GM21367 (cell line): Measurements from ENCODE around the gene BRME1.
"Not testable (repeated sequence)": the region's sequence is repeated elsewhere in the genome, so short reads cannot be mapped to it uniquely, and the experiment has no call there.

Experiments used
- ATAC-seq: cut with Tn5 transposase; IDR thresholded peaks from one replicate; pipeline ENCODE4 v1.9.1; 2021; ENCODE audit not compliant: unreplicated experiment

BRME1 gene

DNA sequence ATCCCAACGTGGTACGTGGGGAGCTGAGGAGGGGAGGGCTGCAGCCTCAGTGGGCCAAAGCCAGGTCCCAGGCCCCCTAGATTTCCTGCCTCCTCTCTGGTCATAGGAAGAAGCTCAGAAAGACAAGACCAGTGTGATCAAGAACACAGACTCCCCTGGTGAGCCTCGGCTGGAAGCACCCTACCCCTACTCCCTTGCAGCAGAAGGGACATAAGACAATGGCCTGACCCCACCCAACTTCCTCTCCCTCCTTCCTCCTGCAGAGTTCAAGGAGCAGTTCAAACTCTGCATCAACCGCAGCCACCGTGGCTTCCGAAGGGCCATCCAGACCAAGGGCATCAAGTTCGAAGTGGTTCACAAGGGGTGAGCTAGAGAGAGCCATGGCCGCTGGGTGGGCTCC is 20.8 kb upstream of the BRME1 start:
- no peak for ATAC-seq

DNA sequence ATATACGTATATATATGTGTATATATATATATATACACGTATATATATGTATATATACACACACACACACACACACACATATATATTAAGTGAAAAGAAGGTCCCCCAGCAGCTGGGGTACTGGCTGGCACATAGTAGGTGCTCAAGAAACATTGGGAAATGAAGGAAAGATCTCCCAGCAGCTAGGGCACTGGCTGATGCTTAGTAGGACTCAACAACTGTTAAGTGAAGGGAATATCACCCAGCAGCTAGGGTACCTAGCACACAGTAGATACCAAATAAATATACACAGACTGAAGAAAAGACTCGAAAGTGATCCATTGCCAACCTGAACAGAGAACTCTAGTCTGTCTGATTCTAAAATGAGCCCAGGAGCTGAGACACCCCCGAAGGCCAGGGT is 20.1 kb upstream of the BRME1 start:
- no peak for ATAC-seq

DNA sequence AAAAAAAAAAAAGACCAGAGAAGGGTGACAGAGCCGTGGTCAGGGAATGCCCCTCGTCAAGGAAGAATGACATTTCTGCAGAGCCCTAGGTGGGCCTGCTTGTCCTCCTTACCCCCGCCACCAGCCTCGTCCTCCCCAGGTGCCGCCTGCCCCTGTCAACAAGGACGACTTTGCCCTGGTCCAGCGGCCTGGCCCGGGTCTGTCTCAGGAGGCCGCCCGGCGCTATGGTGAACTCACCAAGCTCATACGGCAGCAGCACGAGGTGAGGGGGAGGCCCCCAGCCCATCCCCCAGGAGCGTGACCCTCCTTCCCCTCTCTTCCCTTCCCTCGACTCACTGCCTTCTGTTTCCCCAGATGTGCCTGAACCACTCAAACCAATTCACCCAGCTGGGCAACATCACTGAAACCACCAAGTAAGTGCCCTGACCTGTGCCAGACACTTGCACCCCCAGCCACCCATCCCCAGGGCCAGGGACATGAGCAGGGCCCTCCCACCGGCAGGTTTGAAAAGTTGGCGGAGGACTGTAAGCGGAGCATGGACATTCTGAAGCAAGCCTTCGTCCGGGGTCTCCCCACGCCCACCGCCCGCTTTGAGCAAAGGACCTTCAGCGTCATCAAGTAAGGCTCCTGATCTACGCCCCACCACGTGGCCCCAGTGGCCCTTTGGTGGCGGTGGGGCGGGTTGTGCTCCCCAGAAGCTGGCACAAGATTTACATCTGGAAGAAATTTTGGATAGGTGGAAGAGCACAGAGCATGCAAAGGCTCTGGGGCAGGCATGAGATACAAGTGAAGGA is 17.5 kb upstream of the BRME1 start:
- ATAC-seq = no peak

DNA sequence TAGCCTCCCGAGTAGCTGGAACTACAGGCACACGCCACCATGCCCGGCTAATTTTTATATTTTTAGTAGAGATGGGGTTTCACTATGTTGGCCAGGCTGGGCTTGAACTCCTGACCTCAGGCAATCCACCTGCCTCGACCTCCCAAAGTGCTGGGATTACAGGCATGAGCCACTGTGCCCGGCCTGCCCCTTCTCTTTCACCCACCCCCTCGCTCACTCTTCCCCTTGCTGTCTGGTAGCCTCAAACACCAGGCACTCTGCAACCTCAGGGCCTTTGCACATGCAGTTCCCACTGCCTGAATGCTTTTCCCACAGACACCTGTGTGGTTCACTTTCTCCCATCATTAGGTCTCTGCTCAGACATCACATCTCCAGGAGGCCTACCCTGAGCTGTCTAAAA is 16.2 kb upstream of the BRME1 start:
- not testable (repeated sequence) for ATAC-seq

DNA sequence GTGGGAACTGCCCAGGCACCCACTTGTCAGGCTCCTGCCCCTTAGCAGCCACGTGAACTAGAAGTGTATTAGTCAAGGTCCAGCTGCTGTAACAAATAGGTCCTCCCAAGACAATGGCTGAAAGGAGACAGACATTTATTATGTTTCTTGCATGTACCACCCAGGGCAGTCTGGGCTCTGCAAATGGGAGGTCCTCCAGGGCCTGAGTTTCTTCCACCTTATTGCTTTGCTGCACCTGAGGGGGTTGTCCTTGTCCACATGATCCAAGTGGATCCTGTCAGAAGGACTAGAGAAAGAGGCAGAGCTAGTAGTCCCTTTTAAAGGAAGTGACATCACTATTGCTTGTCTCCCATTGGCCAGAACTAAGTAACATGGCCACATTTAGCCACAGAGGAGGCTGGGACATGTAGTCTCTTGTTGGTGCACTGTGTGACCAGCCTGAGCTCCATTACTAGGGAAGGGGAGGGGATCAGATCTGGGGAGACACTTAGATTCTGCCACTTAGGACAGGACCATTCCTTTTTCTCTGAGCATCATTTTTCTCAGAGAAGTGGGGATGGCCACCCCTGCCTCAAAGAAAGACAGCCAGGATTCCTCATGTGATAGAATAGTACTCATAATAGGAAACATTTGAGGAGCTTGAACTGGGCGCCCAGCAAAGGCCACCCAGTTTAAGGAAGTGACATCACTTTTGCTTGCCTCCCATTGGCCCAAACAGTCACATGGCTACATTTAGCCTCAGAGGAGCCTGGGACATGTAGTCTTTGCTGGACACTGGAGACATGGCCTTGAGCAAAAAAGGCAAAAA is 15.2 kb upstream of the BRME1 start:
- ATAC-seq = no peak

DNA sequence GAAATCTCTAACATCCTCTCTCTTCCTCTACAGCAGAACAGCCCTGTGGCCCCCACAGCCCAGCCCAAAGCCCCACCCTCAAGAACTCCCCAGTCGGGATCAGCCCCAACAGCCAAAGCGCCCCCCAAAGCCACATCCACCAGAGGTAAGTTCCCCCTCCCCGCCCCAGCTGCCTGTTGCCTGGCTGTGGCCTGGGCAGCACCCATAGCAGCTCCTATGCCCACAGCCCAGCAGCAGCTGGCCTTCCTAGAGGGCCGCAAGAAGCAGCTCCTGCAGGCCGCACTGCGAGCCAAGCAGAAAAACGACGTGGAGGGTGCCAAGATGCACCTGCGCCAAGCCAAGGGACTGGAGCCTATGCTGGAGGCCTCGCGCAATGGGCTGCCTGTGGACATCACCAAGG is 14.6 kb upstream of the BRME1 start:
- no peak for ATAC-seq

DNA sequence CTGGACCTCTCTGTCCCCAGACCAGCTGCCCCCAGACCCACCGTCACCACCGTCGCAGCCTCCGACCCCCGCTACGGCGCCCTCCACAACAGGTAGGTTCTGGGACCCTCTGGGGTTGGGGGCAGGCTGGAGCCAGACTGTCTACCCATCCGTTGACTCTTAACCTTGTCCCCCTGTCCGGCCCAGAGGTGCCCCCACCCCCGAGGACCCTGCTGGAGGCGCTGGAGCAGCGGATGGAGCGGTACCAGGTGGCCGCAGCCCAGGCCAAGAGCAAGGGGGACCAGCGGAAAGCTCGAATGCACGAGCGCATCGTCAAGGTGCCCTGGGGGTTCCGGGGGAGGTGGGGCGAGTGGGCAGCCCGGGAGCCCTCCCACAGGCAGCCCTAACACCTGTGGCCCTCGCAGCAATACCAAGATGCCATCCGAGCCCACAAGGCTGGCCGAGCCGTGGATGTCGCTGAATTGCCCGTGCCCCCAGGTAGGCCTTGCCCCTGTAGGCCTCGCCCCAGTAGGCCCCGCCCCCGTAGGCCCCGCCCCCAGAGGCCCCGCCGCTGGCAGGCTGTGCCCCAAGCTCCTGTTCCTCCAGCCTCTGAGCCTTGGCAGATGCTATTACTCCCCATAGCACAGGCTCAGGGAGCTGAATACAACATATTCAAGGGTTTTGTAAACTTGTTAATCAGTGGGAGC is 13.0 kb upstream of the BRME1 start:
- ATAC-seq = no peak

DNA sequence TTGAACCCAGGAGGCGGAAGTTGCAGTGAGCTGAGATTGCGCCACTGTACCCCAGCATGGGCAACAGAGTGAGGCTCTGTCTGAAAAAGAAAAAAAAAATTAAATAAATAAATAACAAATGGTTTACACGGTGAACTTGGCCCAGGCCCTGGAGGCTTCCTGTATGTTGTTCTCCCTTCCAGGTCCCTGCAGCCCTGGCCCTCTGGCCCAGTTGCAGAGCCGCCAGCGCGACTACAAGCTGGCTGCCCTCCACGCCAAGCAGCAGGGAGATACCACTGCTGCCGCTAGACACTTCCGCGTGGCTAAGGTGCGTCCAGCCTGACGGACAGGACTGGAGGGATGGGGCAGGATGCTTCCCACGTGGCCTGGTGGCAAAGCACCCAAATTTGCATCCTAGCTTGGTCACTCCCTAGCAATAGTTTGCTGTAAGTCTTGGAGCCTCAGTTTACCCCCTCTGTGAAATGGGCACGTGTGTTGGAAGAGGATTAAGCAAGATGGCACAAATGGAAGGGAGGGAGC is 12.0 kb upstream of the BRME1 start:
- ATAC-seq = no peak

DNA sequence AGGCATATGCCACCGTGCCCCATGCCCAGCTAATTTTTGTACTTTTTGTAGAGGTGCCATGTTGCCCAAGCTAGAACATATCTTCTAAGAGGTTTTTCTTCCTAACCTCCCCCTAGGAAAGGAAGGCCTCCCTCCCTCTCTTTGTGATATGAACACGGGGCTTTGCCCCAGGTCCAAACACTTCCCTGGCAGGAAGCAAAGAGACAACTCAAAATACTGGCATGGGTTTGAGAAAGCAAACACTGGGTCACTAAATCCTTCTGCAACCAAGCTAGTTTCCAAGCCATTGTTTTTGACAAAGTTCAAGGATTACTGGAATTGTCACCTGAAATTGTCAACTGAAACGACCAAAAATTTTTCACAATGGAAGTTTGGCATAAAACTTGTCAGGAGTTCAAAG is 8.9 kb upstream of the BRME1 start:
- no peak for ATAC-seq

DNA sequence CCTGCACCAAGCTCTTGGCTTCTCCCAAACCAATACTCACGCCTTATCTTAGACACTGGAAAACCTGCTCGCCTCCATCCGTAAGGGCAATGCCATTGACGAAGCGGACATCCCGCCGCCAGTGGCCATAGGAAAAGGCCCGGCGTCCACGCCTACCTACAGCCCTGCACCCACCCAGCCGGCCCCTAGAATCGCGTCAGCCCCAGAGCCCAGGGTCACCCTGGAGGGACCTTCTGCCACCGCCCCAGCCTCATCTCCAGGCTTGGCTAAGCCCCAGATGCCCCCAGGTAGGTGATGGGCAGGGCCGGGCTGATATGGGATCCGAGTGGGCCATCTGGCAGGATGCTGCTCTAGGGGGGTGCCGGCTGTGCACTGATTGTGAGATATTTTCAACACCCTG is 7.4 kb upstream of the BRME1 start:
- no peak for ATAC-seq

DNA sequence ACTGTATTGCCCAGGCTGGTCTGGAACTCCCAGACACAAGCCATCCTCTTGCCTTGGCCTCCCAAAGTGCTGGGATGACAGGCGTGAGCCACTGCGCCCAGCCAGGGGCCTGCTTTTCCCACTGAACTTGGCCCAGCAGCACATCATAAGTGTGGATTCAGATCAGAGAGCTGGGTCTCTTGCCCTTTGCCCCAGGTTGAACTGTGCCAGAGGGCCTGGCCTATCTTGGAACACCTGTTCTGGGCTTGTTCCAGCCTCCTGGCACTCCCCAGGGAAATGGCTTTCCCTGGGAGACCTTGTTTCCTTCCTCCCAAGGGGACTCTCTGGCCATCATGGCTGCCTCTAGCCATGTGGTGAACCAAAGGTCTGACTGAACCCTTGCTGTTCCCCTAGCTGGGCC is 3.5 kb upstream of the BRME1 start:
- ATAC-seq = no peak

DNA sequence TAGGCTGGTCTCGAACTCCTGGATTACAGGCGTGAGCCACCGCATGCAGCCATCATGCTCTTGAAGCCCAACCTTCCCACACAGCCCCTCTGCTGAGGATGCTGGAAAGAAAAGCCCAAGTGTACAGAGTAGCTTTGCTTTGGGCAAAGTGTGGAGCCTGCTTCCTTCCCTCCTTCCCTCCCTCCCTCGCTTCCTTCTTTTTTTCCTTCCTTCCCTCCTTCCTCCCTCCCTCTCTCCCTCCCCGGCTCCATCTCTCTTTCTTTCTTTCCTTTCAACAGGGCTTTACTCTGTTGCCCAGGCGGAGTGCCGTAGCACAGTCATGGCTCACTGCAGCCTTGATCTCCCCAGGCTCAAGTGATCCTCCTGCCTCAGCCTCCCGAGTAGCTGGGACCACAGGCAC is 2.8 kb upstream of the BRME1 start:
- ATAC-seq = no peak

DNA sequence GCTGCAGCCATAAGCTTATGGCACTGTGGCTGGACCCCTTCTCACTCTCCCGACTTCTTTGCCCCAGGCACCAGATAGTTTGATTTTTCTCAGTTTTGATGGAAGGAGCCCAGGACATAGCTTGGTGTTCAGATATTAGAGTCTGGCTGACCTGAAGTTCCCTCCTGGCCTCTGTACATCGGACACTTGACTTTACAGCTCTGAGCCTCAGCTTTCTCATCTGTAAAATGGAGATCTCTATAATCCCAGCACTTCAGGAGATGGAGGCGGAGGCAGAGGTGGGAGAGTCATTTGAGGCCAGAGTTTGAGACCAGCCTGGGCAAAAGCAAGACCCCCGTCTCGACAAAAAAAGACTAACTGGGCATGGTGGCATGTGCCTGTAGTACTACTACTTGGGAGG is 993 bp upstream of the BRME1 start:
- no peak for ATAC-seq

DNA sequence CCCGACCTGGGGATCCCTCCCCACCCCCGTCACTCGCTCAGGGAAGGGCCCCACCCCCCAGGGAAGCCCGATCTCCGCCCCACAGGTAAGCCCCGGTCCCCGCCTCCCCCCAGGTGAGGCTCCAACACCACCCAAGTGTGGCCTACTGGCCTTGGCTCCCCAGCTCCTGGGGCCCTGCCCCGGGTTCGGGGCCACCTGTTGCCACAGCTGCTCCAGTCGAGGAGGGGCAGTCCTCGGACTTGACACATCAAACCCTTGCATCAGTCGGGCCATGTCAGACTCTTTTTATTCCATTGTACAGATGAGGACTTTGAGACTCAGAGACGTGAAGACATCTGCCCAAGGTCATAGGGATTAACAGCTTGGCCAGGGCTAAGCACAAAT is 596 bp upstream of the BRME1 start:
- ATAC-seq = no peak

DNA sequence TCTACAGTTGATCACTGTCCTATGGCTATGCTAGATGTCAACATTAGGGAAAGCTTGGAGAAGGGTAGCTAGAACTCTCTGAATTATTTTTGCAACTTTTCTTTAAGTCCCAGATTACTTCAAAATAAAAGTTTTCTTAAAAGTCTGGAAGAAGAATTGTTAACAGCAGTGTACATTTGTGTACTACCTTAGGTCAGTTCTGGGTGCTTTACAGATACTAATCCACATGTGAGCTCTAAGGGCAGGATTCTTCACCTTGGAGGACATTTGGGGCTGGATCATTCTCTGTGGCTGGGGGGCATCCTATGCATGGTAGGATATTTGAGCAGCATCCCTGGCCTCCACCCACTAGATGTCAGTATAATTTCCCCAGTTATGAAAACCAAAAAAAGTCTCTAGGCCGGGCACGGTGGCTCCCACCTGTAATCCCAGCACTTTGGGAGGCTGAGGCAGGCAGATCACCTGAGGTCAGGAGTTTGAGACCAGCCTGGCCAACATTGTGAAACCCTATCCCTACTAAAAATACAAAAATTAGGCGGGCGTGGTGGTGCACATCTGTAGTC is 2.8 kb downstream of the BRME1 start:
- no peak for ATAC-seq

DNA sequence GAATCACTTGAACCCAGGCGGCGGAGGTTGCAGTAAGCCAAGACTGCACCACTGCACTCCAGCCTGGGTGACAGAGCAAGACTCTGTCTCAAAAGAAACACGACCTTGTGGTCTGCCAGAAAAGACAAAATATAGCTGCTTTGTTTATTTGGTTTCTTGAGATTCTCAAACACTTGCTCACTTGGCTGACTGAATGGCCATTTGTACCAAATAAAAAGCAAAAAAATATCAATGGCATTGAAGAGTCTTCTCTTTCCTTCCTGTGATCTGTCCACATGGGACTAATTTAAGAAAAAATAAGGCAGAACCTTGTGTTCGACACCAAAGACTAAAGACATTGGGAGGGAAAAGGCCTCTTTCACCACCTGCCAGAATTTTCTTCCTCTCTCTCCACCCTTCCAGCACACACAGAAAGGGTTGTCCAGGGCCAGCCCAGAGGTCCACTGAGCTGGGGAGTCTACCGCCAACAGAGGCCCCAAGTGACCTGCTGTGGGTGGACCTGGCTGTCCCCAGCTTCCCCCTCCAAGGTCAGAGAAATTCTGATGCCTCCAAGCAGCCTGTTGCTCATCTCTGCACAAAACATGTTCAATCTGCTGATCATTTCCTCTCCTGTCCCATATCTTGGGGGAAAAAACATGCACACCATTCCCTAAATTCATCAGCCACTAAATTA is 5.9 kb downstream of the BRME1 start:
- ATAC-seq = no peak

DNA sequence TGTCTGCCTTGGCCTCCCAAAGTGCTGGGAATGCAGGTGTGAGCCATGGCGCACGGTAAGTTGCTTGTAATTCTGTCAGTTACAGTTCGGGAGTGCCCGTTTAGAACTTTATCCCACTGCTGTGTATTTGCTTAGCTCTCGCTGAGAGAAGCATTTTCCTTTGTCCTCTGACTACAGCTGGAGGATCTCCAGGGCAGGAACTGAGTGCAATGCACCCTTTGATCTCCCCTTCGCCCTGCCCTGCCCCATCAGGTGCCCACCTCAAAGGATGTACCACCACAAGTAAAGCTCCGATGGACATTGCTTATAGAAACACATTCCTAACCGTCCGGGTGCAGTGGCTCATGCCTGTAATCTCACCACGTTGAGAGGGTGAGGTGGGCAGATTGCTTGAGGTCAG is 6.5 kb downstream of the BRME1 start:
- ATAC-seq = no peak

DNA sequence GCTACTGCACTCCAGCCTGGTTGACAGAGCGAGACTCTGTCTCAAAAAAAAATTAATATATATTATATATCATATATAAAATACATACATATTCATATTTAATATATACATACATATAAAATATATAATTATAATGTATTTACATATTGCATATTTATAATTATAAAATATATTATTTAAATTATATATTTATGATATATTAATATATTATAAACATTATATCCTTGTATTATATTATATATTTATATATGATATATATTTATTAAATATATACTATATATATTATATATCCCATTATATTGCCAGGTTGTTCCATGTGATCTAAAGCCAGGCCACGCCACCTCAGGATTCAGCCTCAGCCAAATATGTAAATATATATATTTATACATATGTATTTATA is 9.7 kb downstream of the BRME1 start:
- no peak for ATAC-seq

DNA sequence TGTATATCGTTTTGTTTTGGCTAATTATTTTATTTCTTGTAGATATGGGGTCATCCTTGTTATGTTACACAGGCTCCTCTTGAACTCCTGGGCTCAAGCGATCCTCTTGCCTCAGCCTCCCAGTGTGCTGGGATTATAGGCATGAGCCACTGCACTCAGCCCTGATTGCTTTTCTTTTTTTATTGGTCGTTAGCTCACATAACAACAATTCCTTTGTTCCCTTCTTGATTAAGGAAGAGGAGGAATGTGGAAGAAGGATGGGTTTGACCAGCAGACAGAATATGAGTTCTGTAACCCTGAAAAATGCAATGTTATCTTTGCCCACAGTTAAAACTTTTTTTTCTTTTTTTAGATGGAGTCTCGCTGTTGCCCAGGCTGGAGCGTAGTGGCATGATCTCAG is 11.4 kb downstream of the BRME1 start:
- no peak for ATAC-seq

DNA sequence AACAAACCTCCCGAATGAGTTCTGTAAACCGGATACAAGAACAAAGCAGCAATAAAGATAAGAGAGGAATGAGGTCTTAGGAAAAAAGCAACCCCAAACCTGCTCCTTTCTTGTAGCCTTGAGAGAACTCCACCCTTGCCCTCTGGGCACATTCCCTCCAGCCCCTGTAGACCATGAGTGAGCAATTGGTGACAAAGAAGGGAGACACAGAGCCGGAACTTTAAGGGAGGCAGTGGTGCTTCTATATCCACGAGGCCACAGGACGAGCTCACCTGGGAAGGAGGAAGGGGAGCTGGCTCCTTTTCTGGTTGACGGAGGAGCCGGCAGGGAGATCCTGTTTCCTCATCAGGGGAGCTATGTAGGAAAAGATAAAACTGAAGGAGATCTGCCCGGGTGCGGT is 13.0 kb downstream of the BRME1 start:
- no peak for ATAC-seq

DNA sequence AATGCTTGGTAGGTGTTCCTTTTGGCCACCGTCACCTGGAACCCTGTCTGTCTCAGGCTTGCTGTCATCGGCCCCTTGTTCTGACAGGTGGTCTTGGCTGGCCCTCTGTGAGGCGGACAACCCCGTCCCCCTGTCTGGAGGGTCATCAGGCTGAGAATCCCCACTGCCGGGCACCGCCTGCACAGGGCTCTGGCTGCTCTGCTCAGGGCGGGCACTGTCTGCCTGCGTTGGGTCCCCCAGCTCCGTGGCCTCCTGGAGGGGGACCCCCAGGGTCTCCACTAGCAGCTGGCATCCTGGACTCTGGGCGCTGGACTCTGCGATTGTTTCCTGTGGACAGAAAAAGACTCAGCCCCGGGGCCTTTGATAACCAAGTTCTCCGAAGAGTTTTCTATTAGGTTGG is 15.8 kb downstream of the BRME1 start:
- ATAC-seq = no peak
